Measurements from ENCODE around the gene MACROD1.

Gene MACROD1

GRCh38 chr11:64029773-64030172, 136.1 kb downstream of the MACROD1 start:
- DNase-seq, result no peak

- DNase-seq, result peak in 1 of 5 experiments; percentile 21
These were observed 137.4 kb downstream of the MACROD1 start for GRCh38 chr11:64028398-64029115.

- DNase-seq, result no peak
These were observed 138.1 kb downstream of the MACROD1 start for GRCh38 chr11:64027651-64028397.

GRCh38 chr11:64026575-64027205, 139.2 kb downstream of the MACROD1 start:
- DNase-seq, result no peak

- no peak for DNase-seq
These were observed 140.7 kb downstream of the MACROD1 start for GRCh38 chr11:64025205-64025604.

- DNase-seq, result no peak
These were observed 141.9 kb downstream of the MACROD1 start for GRCh38 chr11:64023712-64024710.

- no peak for DNase-seq
These were observed 143.7 kb downstream of the MACROD1 start for GRCh38 chr11:64022125-64022784.

GRCh38 chr11:64021757-64022093, 144.2 kb downstream of the MACROD1 start:
- no peak for DNase-seq

GRCh38 chr11:64020976-64021756, 144.7 kb downstream of the MACROD1 start:
- no peak for DNase-seq

GRCh38 chr11:64019106-64020037, 146.5 kb downstream of the MACROD1 start:
- no peak for DNase-seq

GRCh38 chr11:64018310-64018709, 147.6 kb downstream of the MACROD1 start:
- DNase-seq, result no peak

- no peak for DNase-seq
These were observed 148.0 kb downstream of the MACROD1 start for GRCh38 chr11:64017945-64018224.

- DNase-seq, result no peak
These were observed 149.7 kb downstream of the MACROD1 start for GRCh38 chr11:64015935-64016845.

GRCh38 chr11:64015510-64015909, 150.4 kb downstream of the MACROD1 start:
- DNase-seq, result no peak

GRCh38 chr11:64014356-64014755, 151.6 kb downstream of the MACROD1 start:
- DNase-seq, result no peak

GRCh38 chr11:64013141-64013896, 152.6 kb downstream of the MACROD1 start:
- no peak for DNase-seq

GRCh38 chr11:64011371-64011770, 154.5 kb downstream of the MACROD1 start:
- no peak for DNase-seq

- DNase-seq, result no peak
These were observed 155.1 kb downstream of the MACROD1 start for GRCh38 chr11:64010783-64011182.

Data from T-helper 2 cell (primary cell).